Measurements from ENCODE around the gene TANGO6.

- TF ChIP-seq CTCF (conservative IDR thresholded peaks at IDR 0.05 in 1 of 2, IDR thresholded peaks at IDR 0.05 in 1 of 2; ENCODE audit: extremely low read depth in 1 of 2, insufficient read depth in 1 of 2, low read depth in 1 of 2, low read length in 2 of 2) (no peak), EZH2 (IDR thresholded peaks at IDR 0.05; ENCODE audit: borderline replicate concordance, low read length) (no peak)
Observed at GRCh38 chr16:69071036-69071435, 227.7 kb downstream of the TANGO6 start.
